AG04450 (cell line): ENCODE data around the gene TMEM11. TPM values are rescaled to one million over a fixed set of nuclear protein-coding genes. Genes with fewer than 3 reads are reported as not detected.

Source experiments
- CTCF ChIA-PET: fragments of 300-600, 350-600 bp; formaldehyde crosslinking; extraction: SDS; loops from one replicate; lab custom pipeline; 2022; ENCODE audit warnings: antibody characterized with exemption, inconsistent platforms; lab: Charles Lee
- POLR2A ChIA-PET: fragments of 350-600 bp; formaldehyde crosslinking; extraction: SDS; loops from one replicate; lab custom pipeline; 2021; ENCODE audit warnings: antibody characterized with exemption, inconsistent platforms; lab: Yijun Ruan, JAX
- DNase-seq: peaks from one replicate; pipeline ENCODE4 v3.0.0-alpha.2; 2011; ENCODE audit warnings: low read depth, low spot score
- H3K27ac ChIP-seq: one replicate; pipeline ENCODE4 v1.5.1; 2012; ENCODE audit warnings: low read depth, low read length, control low read depth
- H3K27me3 ChIP-seq: one replicate; pipeline ENCODE4 v1.6.0; 2012; ENCODE audit warnings: low read length; ENCODE audit not compliant: control insufficient read depth, insufficient read depth
- H3K4me3 ChIP-seq: 2 replicates; pipeline ENCODE4 v1.5.1; 2011; ENCODE audit warnings: mild to moderate bottlenecking, low read depth, low read length, control low read depth
- H3K9me3 ChIP-seq: 2 replicates; pipeline ENCODE4 v1.5.1; 2012; ENCODE audit warnings: low read length; ENCODE audit not compliant: control insufficient read depth, insufficient read depth
- polyA plus RNA-seq: library from polyadenylated mRNA; depleted of rRNA; stranded (reverse); fragments of >200 nt; gene quantifications from 2 replicates; pipeline ENCODE4 v1.2.3, GENCODE V29; 2011
- TF ChIP-seq, protein P1 (sequence below): IDR thresholded peaks from 2 replicates; pipeline ENCODE4 v1.5.1; 2011; ENCODE audit warnings: low read depth, low read length, control low read depth, inconsistent platforms

TMEM11 gene
- polyA plus RNA-seq, 1 experiment, result 27.5 TPM

DNA sequence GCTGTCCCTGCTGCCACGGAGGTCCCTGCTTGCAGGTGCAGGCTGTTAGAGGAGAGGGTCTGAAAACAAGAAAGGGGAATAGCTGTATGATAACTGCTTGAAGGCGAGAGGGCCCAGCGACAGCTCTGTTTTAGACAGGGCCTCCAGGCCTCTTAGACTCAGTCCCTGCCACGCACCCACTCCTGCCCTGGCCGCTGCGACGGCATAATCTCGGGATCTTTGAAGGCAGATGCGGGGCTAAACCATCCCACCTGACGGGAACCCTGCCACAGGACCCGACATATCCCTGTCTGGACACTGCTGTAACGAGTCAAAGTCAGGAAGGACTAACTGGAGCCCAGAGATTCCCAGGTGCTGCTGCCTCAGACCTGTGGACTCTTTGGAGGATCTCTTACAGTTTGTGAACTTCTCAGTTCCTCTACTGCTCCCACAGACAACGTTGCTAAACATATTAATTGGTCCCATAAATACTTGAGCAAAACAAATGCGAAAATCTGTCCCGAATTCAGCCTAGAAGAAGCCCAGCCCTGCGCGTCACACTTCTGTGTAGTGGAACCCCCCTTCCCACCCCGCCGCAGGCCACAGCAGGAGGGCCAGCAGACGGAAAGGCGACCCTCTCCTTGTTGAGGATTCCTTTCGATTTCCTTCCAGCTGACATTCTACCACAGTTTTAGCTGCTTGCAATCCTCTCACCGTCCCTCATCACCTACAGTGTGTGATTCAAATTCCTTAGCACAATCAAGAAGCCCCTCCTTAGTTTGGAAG is 998 bp upstream of the TMEM11 start:
- Histone ChIP-seq H3K27ac (peak overlapping the region; percentile 89), H3K9me3 (no peaks in the 10 kb centered on the region; the same call in 1 of the 2 replicates), H3K4me3 (peak overlapping the region; percentile 93), H3K27me3 (no peaks in the 10 kb centered on the region)
- TF ChIP-seq, protein P1, sequence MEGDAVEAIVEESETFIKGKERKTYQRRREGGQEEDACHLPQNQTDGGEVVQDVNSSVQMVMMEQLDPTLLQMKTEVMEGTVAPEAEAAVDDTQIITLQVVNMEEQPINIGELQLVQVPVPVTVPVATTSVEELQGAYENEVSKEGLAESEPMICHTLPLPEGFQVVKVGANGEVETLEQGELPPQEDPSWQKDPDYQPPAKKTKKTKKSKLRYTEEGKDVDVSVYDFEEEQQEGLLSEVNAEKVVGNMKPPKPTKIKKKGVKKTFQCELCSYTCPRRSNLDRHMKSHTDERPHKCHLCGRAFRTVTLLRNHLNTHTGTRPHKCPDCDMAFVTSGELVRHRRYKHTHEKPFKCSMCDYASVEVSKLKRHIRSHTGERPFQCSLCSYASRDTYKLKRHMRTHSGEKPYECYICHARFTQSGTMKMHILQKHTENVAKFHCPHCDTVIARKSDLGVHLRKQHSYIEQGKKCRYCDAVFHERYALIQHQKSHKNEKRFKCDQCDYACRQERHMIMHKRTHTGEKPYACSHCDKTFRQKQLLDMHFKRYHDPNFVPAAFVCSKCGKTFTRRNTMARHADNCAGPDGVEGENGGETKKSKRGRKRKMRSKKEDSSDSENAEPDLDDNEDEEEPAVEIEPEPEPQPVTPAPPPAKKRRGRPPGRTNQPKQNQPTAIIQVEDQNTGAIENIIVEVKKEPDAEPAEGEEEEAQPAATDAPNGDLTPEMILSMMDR, result no peak
- ChIA-PET CTCF (interaction anchor here (0.6 kb wide), 1 partner anchor 11 kb away, joined by 9 read pairs; no protein-coding TSS in a partner anchor), POLR2A (interaction anchor here (1.6 to 2.8 kb wide), 2 partner anchors 60 to 171 kb away, joined by 4 to 8 read pairs; partner anchors contain the start of gene USP22)
- DNase-seq, result no peak

DNA sequence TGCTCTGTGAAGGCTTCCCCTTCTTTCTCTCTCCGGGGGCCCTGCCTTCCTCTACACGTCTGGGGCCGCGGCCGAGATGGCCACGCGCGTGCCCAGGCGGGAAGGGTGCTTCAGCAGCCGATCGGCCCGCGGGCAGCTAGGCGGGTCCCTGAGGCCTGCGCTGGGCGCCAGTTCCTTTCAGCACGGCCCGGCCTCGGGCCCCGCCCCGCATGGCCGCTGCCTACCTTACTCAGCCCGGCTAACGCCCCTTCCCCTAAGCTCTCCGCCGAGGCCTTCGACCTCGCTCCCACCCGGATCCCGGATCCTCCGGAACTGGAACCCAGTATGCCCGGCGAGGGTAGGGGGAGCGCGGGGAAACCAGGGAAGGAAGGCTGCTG is 335 bp downstream of the TMEM11 start:
- Histone ChIP-seq H3K4me3 (peak overlapping the region; percentile 93), H3K27ac (peak overlapping the region; percentile 84), H3K27me3 (no peaks in the 10 kb centered on the region), H3K9me3 (no peaks in the 10 kb centered on the region; the same call in 1 of the 2 replicates)
- POLR2A ChIA-PET, result interaction anchor here (0.5 to 2.8 kb wide), 7 partner anchors 46 to 231 kb away, joined by 3 to 8 read pairs (median 4); partner anchors contain the start of gene USP22
- CTCF ChIA-PET, result interaction anchor here (2.4 kb wide), 1 partner anchor 85 kb away, joined by 11 read pairs; no protein-coding TSS in a partner anchor
- TF ChIP-seq, protein P1, result no peak
- no peak for DNase-seq

DNA sequence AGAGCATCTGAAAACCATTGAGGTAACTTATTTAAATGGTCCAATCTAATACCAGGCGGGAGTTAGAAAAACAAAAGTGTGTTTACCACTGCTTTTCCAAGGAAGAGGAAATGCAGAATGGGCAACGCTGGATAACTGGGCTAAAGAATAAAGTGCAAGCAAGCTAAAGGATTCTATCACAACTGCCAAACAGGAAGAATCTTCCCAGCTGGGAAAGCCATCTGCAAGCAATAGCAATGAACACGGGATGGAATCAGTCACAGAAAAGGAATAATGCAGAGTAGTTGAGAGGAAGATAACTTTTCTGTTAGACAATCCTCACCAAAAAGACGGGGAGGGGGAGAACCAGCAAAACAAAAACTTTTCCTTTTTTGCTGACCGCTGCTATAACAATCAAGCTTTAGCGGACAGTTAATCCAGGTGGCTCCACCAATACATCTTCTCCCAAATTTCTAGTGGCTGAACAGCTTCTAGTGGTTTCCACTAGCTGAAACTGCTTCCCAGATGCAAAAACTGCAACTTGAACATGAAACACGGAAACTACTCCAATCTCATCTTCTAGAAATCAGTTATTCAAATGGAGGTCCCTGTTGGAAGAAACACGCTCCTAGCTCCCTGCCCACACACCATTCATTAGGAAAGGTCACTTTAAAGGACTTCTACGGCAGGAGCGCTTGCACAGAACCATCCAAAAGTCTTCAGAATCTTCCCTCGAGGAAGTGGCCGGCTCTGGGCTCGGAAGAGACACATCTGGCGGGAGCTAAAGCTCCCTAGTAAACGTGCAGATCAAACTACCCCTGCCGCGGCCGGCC is 929 bp downstream of the TMEM11 start:
- Histone ChIP-seq H3K9me3 (no peaks in the 10 kb centered on the region; the same call in 1 of the 2 replicates), H3K27ac (peak overlapping the region; percentile 84), H3K27me3 (no peaks in the 10 kb centered on the region), H3K4me3 (peak overlapping the region; percentile 93)
- ChIA-PET CTCF (interaction anchor here (0.6 to 2.4 kb wide), 4 partner anchors 9 to 298 kb away, joined by 3 to 11 read pairs (median 6); no protein-coding TSS in a partner anchor), POLR2A (interaction anchor here (0.6 to 2.8 kb wide), 6 partner anchors 46 to 230 kb away, joined by 3 to 8 read pairs (median 4); partner anchors contain the start of gene USP22)
- no peak for DNase-seq
- TF ChIP-seq, protein P1, result no peak

DNA sequence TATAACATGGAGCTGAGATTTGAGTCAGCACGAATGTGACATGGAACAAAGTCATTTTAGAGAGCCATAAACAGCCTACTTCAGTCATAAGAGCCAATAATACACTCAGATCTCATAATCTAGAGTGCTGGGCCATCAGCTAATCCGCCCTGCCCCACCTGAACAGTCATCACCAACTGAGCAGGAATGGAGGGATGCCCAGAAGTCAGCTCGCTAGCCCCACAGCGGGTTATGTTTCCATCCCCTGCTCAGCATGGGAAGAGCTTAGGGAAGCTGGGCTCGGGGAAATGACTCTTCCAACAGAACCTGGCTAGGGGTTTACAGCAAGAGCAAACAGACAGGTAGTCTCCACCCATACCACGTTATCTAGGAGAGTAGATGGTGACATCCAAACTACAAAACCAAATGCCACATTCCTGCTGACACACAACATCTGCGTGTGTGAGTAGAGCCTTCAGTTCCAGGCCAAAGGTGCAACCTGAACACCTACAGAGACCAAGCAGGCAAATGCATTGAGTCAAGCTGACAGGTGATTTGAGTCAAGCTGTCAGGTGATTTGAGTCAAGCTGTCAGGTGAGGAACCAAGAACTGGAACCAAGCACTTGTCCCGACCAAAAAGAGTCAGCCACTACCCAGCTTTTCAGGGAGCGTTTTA is 2.0 kb downstream of the TMEM11 start:
- POLR2A ChIA-PET, result no interaction called here
- Histone ChIP-seq H3K9me3 (no peaks in the 10 kb centered on the region; the same call in 1 of the 2 replicates), H3K27ac (no peak overlapping the region), H3K4me3 (no peak overlapping the region; the same call in none of the 2 replicates), H3K27me3 (no peaks in the 10 kb centered on the region)
- no peak for DNase-seq
- CTCF ChIA-PET, result interaction anchor here (1.7 to 2.4 kb wide), 2 partner anchors 83 to 299 kb away, joined by 7 to 11 read pairs; no protein-coding TSS in a partner anchor
- TF ChIP-seq, protein P1, result no peak
